ENCODE results near the gene CP.
"Not testable (repeated sequence)": the region's sequence is repeated elsewhere in the genome, so short reads cannot be mapped to it uniquely, and the experiment has no call there.

The CP gene

DNA sequence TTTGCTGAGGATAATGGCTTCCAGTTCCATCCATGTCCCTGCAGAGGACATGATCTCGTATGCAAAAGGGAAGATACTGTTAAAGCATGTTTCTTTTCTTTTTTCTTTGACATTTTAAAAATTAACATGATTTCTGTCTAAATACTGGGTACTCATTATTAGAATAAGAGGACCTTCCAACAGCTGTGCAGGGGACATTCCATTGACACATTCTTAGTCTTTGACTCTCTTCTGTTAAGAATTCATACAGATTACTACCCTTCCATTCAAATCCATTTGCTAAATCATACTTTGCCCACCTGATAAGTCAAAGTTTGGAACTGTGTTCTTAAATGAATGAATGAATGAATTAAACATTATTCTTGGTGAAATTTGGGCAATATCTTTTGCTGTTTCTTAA, 5.1 kb upstream of the CP start:
- no peak for DNase-seq

DNA sequence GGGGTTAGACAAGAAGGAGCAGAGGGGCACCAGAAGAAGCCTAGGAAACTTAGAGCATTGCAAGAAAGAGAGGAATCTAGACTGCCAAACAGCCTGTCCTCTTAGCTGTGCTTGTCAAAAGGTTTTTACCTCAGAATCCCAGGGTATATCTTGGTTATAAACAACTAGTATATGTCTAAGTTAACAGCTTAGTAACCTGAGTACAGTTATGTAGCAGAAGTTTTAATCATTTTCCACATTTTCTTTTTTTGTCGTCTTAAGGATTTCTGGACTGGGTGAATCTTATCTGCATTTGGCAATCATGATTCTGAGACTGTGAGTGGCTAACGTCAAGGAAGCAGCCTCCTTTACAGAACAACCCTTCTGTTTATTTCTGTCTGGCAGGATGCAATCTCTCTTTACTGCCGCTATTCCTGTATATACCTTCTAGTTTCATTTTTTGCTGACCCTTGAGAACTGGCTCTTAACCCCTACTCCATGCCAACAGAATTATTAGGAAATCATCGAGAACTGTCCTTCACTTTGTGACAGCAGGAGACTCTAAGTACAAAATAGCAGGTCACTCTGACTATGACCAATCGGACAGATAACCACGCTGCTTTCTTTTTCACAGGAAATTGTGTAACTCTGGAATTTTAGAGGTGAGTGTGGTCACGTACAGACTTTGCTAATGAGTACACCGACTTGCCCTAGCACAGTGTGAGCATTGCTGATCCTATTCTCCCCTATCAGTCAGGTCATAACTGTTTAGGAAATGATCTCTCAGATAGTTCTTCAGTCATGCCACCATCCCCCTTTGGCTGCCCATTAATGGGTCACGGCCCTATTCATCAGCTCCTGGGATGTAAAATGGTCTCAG, 3.3 kb upstream of the CP start:
- DNase-seq: peak; percentile 23

- DNase-seq: no peak
Observed at GRCh38 chr3:149223461-149223820, 1.8 kb upstream of the CP start.

DNA sequence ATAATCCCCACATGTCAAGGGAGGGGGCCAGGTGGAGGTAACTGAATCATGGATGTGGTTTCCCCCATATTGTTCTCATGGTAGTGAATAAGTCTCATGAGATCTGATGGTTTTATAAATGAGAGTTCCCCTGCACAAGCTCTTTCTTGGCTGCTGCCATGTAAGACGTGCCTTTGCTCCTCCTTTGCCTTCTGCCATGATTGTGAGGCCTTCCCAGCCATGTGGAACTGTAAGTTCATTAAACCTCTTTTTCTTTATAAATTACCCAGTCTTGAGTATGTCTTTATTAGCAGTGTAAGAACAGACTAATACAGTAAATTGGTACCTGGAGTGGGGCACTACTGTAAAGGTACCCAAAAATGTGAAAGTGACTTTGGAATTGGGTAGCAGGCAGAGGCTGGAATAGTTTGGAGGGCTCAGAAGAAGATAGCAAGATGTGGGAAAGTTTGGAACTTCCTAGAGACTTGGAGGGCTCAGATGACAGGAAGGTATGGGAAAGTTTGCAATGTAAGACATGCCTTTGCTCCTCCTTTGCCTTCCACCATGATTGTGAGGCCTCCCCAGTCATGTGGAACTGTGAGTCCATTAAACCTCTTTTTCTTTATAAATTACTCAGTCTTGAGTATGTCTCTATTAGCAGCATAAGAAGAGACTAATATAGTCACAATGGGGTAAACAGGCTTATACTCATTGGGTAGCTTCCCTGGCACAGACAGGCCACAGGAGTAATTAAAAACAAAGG, 2.1 kb downstream of the CP start:
- DNase-seq: not testable (repeated sequence)

DNA sequence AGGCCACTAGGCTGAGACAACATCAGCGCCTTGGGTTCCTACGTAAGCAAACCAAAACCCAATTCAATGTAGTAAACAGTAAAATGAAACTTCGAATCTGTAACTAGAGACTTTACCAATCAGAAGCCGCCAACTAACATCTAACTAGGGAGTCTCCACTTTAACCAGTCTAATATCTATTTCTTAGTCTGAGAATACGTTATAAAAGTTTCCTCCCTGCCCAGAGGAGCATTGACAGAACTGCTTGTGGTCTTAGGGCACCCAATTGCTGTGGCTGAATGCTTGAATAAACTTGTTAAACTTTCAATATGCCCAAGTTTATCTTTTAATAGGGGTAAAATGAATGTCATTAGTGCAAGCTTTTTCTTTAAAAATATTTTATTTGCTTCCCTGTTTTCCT, 4.3 kb downstream of the CP start:
- no peak for DNase-seq

GRCh38 chr3:149216193-149216869, 5.3 kb downstream of the CP start:
- DNase-seq: no peak

DNA sequence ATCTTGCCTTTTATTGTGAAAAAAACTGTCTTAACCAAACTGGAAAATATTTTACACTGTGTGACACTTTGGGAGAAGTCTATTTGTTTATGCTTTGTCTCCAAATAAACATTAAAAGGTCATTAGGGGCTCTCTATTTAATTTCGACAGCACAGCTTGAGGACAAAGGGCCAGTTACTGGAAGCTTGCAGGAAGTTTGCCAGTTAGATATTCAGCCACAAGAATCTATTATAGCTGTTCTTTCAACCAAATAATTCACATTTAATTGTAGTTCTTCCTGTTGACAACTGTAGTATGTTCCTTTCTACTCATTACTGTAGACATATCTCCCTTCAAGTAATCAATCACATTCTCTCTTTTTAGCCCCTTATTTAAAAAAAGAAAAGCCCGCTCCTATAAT, 6.1 kb downstream of the CP start:
- peak; percentile 71 for DNase-seq

DNA sequence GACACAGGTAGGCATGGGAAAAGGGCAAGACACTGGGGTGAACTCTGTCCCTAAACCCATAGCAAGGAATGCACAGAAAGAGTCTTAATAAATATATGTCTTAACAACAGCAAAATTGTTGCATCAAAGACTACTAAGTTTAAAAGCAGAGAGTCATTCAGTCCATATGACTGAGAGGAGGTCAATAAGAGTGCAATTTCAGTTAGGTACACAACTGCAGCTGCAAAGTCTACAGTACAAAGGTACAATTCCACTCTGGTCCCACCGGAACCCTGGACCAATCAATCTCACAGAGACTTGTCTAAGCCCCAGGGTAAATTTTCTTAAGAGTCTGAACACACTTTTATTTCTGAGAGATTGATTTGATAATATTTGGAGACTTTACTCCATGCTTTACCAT, 6.9 kb downstream of the CP start:
- DNase-seq: peak; percentile 58

DNA sequence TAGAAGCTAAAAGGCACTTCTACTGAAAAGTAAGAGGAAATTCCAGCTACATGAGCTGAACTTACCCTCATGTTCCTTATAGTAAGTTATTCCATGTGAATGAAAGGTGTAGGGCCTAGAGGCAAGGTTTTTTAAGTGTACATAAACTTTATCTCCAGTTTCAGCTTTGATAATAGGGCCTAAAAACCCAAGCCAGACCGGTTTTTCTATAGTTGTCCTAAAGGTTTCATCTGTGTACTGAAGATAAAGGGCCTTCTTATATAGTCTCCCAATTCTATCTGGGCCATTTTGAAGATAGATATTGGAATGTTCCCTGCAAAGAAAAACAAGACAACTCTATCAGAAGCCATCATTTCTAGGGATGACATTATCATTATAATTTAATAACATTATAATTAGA, 9.2 kb downstream of the CP start:
- no peak for DNase-seq

DNA sequence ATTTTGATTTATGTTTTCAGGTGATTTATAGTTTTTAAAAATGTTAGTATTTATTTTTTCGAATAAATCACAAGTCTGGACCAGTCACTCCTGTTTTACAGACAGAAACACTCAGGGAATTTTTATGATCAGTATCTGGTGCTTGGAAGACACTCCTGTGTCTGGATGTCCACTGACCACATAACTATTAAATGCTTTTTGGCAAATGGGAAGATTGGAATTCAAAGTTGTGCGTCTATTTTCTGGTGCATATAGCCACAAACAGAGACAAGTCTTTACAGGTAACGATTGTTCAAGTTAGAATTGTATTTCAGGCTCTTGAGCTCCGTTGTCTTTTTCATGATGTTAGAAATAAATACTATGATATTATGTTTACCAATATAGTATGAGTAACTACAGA, 12.2 kb downstream of the CP start:
- no peak for DNase-seq

GRCh38 chr3:149207475-149207874, 14.2 kb downstream of the CP start:
- no peak for DNase-seq

DNA sequence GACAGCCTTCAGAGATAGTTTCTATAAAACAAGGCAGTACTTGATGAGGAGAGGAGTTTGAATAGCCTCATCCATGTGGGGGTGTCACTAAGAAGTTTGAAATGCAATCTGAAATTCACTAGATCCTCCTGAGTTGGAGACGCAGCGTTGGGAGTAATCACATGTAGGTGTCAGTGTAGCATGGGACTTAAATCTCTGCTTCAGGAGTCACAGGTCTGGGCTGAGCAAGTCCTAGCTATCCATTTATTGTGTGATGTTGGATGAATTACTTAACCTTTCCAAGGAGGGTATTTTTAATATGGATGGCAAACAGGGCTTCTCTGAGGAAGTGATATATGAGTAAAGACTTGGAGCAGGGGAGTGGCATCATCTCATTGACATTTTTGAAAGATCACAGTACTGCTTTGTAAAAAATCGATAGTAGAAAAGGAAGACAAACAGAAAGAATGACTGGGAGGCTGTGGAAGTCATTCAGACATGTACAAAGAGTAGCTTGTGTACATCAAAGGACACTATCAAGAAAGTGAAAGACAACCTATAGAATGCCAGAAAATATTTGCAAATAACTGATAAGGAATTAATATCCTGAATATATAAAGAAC, 17.1 kb downstream of the CP start:
- peak; percentile 39 for DNase-seq

- DNase-seq: no peak
Observed at GRCh38 chr3:149203758-149204157, 17.9 kb downstream of the CP start.

- DNase-seq: peak; percentile 78
Observed at GRCh38 chr3:149199474-149199873, 22.2 kb downstream of the CP start.

- DNase-seq: no peak
Observed at GRCh38 chr3:149198611-149199010, 23.0 kb downstream of the CP start.

DNA sequence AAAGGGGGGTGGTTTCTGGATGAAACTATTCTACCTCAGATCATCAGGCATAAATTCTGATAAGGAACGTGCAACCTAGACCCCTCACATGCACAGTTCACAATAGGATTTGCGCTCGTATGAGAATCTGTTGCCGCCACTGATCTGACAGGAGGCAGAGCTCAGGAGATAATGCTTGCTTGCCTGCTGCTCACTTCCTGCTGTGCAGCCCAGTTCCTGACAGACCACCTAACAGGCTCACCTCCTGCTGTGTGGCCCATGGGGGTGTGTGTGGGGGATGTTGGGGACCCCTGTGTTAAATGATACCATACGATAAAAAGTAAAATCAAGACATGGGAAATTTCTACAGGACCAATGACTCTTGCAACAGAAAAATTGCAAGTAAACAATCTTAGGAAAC, 24.0 kb downstream of the CP start:
- no peak for DNase-seq

- DNase-seq: not testable (repeated sequence)
Observed at GRCh38 chr3:149196805-149197592, 24.6 kb downstream of the CP start.

DNA sequence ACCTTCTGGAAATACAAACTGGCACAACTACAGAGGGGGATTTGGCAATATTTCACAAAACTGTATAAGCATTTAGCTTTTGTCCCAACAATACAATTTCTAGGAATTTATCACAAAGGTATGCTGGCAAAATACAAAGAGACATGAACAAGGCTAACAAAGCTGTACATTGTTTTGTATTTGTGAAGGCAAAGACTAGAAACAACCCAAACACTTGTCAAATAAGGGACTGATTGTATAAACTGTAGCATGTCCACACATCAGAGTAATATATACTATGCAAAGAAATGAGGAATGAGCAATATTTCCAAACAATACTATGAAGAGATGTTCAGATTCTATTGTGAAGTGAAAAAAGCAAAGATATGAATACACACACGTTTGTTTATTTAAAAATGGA, 26.4 kb downstream of the CP start:
- no peak for DNase-seq

GRCh38 chr3:149188494-149188893, 33.1 kb downstream of the CP start:
- DNase-seq: peak; percentile 65

GRCh38 chr3:149186721-149187120, 34.9 kb downstream of the CP start:
- no peak for DNase-seq

- no peak for DNase-seq
Observed at GRCh38 chr3:149186219-149186618, 35.4 kb downstream of the CP start.

- no peak for DNase-seq
Observed at GRCh38 chr3:149181182-149181581, 40.4 kb downstream of the CP start.

Measured in NCI-H146 (cell line).